Memory B cell (primary cell): ENCODE measurements around the gene TEPSIN.

Experiments used
- ATAC-seq: fragments of 150-1000 bp; cut with Tn5 transposase; 2 replicates; pipeline ENCODE4 v1.10.0; 2021; ENCODE audit warnings: low read depth, mild to moderate bottlenecking, moderate library complexity
- DNase-seq, 2 donors: peaks; one replicate each; pipeline ENCODE4 v3.0.0; 2022; ENCODE audit warnings: low spot score in 2 of 2
- H3K27ac Mint-ChIP-seq: one replicate; pipeline ENCODE4 v1.8.0; 2022; ENCODE audit warnings: mild to moderate bottlenecking, moderate library complexity, mixed read lengths
- H3K27me3 Mint-ChIP-seq: one replicate; pipeline ENCODE4 v1.8.0; 2022; ENCODE audit warnings: mixed read lengths
- H3K36me3 Mint-ChIP-seq: one replicate; pipeline ENCODE4 v1.8.0; 2022; ENCODE audit warnings: mild to moderate bottlenecking, mixed read lengths
- H3K4me1 Mint-ChIP-seq: one replicate; pipeline ENCODE4 v1.8.0; 2022; ENCODE audit warnings: mixed read lengths
- H3K4me3 Mint-ChIP-seq: one replicate; pipeline ENCODE4 v1.8.0; 2022; ENCODE audit warnings: mild to moderate bottlenecking, moderate library complexity, mixed read lengths
- H3K9me3 Mint-ChIP-seq: one replicate; pipeline ENCODE4 v1.8.0; 2022; ENCODE audit warnings: mixed read lengths

The TEPSIN gene

DNA sequence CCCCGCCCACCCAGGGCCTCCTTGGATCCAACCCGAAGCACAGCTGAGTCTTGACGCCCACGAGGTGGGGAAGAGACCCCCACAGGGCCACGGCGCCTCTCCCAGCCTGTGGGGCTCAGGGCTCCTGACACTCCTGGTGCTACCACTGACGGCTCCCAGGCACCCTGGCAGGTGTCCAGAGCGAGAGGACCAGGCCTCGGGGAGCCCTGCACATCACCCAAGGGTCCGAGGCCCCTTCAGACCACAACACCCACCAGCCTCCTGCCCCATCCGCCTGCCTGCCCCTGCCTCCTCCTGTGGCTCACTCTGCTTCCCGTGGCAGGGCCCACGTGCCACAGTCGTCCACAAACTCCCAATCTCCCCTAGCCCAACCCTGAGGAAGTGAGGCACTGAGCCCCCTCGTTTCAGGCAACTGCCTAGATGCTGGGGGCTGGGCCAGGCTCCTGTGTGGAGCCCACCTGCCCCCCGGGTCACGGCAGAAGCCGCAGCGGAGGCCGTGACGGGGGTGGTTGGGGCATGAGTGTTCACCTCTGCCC lies 44.6 kb downstream of the TEPSIN start:
- Mint-ChIP-seq H3K9me3 (no peaks in the 10 kb centered on the region), H3K4me1 (no peaks in the 10 kb centered on the region), H3K4me3 (no peak overlapping the region), H3K27ac (no peak overlapping the region), H3K36me3 (peaks cover 6% of the 10 kb centered on the region), H3K27me3 (no peaks in the 10 kb centered on the region)
- ATAC-seq: no peak
- no peak for DNase-seq

DNA sequence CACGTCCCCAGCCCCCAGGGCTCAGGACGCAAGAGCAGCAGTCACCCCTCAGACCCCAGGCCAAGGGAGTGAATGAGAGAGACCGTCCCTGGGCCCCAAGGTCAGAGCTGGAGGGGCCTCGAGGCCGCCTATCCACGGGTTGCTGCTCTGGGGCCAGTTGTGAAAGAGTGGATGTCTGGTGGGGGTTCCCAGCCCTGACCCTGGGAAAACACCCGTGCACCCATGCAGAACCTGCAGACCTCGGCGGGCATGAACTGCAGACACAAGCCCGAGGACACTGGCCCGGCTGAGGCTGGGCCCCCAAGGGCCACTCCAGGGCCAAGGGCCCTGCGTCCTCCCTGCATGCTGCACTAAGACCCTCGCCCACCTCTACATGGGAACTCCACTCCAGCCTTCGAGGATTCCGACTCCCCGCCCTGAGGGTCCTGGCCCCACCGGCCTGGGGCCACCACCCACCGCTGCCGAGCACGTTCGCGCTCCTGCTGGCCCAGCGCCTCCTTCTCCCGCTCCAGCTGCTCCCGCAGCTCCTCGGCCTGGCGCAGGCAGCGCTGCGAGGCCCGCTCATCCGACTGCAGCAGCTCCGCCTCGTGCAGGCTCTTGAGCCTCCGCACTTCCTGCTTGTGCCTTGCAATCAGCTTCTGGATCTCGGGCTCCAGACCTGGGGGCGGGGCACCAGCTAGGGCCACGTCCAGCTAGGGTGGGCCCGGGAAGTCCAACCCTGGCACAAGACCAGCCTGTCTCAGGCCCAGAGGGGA lies 45.2 kb downstream of the TEPSIN start:
- Mint-ChIP-seq H3K4me1 (no peaks in the 10 kb centered on the region), H3K9me3 (no peaks in the 10 kb centered on the region), H3K27ac (no peak overlapping the region), H3K4me3 (no peak overlapping the region), H3K27me3 (no peaks in the 10 kb centered on the region), H3K36me3 (peaks cover 7% of the 10 kb centered on the region)
- DNase-seq: no peak
- ATAC-seq: peak; percentile 29

GRCh38 chr17:81193051-81193410 lies 45.8 kb downstream of the TEPSIN start:
- Mint-ChIP-seq H3K4me1 (no peaks in the 10 kb centered on the region), H3K9me3 (no peaks in the 10 kb centered on the region), H3K27ac (no peak overlapping the region), H3K4me3 (no peak overlapping the region), H3K27me3 (no peaks in the 10 kb centered on the region), H3K36me3 (peaks cover 3% of the 10 kb centered on the region)
- no peak for ATAC-seq
- DNase-seq: no peak

GRCh38 chr17:81192386-81193050 lies 46.3 kb downstream of the TEPSIN start:
- ATAC-seq (no peak), DNase-seq (no peak)
- Mint-ChIP-seq H3K4me1 (no peaks in the 10 kb centered on the region), H3K36me3 (peaks cover 3% of the 10 kb centered on the region), H3K4me3 (no peak overlapping the region), H3K9me3 (no peaks in the 10 kb centered on the region), H3K27ac (no peak overlapping the region), H3K27me3 (no peaks in the 10 kb centered on the region)

DNA sequence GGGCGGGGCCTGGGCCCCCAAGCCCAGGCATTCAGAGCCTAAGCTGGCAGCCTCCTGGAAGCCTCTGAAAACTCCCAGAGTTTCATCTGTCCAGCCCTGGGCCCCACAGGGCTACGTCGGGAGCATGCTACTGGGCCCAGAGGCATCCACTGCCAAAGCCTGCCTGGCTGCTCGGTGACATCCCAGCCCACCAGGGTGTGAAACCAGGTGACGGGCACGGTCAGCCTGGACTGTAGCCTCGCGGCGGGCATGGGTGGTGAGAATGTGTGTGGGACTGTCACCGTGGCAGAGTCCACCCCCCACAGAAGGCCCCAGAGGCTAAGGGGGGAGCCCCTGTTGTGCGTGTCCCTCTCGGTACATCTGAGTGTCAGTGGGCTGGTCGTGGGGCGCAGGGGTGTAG lies 47.2 kb downstream of the TEPSIN start:
- Mint-ChIP-seq H3K9me3 (no peaks in the 10 kb centered on the region), H3K4me1 (no peaks in the 10 kb centered on the region), H3K27me3 (no peaks in the 10 kb centered on the region), H3K27ac (no peak overlapping the region), H3K36me3 (peaks cover 3% of the 10 kb centered on the region), H3K4me3 (no peak overlapping the region)
- no peak for DNase-seq
- ATAC-seq: no peak

DNA sequence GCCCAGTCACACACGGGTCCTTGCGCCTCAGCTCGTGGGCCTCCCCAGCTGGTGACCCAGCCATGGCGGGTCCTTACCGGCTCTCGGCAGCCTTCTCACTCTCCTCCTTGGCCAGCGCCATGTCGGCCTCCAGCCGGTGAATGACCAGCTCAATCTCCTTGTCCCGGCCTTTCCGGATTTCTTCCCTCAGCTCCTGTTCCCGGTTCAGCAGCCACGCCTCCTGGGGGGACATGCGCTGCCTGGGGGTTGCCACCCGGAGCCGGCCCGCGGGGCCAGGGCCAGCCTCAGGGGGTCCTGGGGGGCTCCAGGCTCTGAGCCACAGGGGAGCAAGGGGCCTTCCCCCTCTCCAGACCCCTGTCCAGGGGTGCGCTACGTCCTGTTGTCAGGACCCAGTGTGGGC lies 47.7 kb downstream of the TEPSIN start:
- no peak overlapping the region for H3K27ac Mint-ChIP-seq
- H3K36me3 Mint-ChIP-seq: peaks cover 3% of the 10 kb centered on the region
- no peaks in the 10 kb centered on the region for H3K9me3 Mint-ChIP-seq
- no peak overlapping the region for H3K4me3 Mint-ChIP-seq
- no peaks in the 10 kb centered on the region for H3K27me3 Mint-ChIP-seq
- DNase-seq: no peak
- H3K4me1 Mint-ChIP-seq: no peaks in the 10 kb centered on the region
- no peak for ATAC-seq

- no peaks in the 10 kb centered on the region for H3K9me3 Mint-ChIP-seq
- H3K36me3 Mint-ChIP-seq: peaks cover 3% of the 10 kb centered on the region
- DNase-seq (no peak), ATAC-seq (no peak)
- no peaks in the 10 kb centered on the region for H3K27me3 Mint-ChIP-seq
- H3K4me1 Mint-ChIP-seq: no peaks in the 10 kb centered on the region
- no peak overlapping the region for H3K27ac Mint-ChIP-seq
- H3K4me3 Mint-ChIP-seq: no peak overlapping the region
Observed at GRCh38 chr17:81190591-81190990, 48.3 kb downstream of the TEPSIN start.

GRCh38 chr17:81189670-81190530 lies 49.0 kb downstream of the TEPSIN start:
- no peak for ATAC-seq
- Mint-ChIP-seq H3K36me3 (peaks cover 3% of the 10 kb centered on the region), H3K4me1 (no peaks in the 10 kb centered on the region), H3K27ac (no peak overlapping the region), H3K27me3 (no peaks in the 10 kb centered on the region), H3K4me3 (no peak overlapping the region), H3K9me3 (no peaks in the 10 kb centered on the region)
- no peak for DNase-seq

- no peak overlapping the region for H3K4me3 Mint-ChIP-seq
- no peak for DNase-seq
- H3K4me1 Mint-ChIP-seq: no peaks in the 10 kb centered on the region
- ATAC-seq: no peak
- peaks cover 4% of the 10 kb centered on the region for H3K27me3 Mint-ChIP-seq
- no peak overlapping the region for H3K27ac Mint-ChIP-seq
- no peaks in the 10 kb centered on the region for H3K9me3 Mint-ChIP-seq
- H3K36me3 Mint-ChIP-seq: peaks cover 2% of the 10 kb centered on the region
Observed at GRCh38 chr17:81189016-81189415, 49.8 kb downstream of the TEPSIN start.

DNA sequence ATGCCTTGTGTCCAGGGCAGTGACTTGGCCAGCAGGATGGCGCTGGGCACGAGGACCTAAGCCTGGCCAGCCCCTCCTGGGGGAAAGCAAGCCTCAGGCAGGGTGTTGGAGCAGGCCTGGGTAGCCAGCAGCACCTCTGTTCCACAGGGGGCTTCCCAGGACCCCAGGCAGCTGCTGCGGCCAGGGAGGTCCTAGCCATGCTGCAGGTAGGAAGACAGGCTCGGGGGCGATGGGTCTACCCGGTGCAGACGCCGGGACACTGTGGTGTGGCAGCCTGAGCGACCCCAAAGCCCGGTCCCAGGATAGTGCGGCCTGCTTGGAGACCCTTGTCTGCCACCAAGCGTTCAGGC lies 50.4 kb downstream of the TEPSIN start:
- no peak overlapping the region for H3K4me3 Mint-ChIP-seq
- no peaks in the 10 kb centered on the region for H3K4me1 Mint-ChIP-seq
- peaks cover 2% of the 10 kb centered on the region for H3K36me3 Mint-ChIP-seq
- H3K27ac Mint-ChIP-seq: no peak overlapping the region
- no peaks in the 10 kb centered on the region for H3K9me3 Mint-ChIP-seq
- ATAC-seq (no peak), DNase-seq (no peak)
- peaks cover 4% of the 10 kb centered on the region for H3K27me3 Mint-ChIP-seq

GRCh38 chr17:81187586-81188490 lies 51.0 kb downstream of the TEPSIN start:
- no peaks in the 10 kb centered on the region for H3K4me1 Mint-ChIP-seq
- ATAC-seq: no peak
- DNase-seq: no peak
- no peaks in the 10 kb centered on the region for H3K9me3 Mint-ChIP-seq
- no peak overlapping the region for H3K27ac Mint-ChIP-seq
- H3K4me3 Mint-ChIP-seq: no peak overlapping the region
- H3K36me3 Mint-ChIP-seq: peaks cover 2% of the 10 kb centered on the region
- peaks cover 5% of the 10 kb centered on the region for H3K27me3 Mint-ChIP-seq

- ATAC-seq (no peak), DNase-seq (no peak)
- Mint-ChIP-seq H3K27me3 (peaks cover 5% of the 10 kb centered on the region), H3K4me1 (no peaks in the 10 kb centered on the region), H3K4me3 (no peak overlapping the region), H3K9me3 (no peaks in the 10 kb centered on the region), H3K27ac (no peak overlapping the region), H3K36me3 (peaks cover 2% of the 10 kb centered on the region)
Observed at GRCh38 chr17:81187120-81187519, 51.7 kb downstream of the TEPSIN start.

DNA sequence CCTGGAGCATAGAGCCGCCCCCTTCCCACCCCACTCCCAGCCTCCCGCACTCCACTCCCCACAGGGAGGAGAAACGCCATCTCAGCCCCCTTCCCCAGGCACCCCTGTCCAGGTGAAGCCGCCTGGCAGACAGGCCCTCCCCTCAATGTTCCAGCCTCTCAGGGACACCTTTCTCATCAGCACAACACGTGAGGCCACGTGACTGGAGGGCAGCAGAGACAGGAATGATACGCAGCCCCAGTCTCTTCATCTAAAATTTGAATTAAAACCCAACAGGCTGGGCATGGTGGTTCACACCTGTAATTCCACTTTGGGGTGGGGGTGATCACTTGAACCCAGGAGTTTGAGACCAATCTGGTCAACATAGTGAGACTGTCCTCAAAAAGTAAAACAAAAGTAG lies 52.7 kb downstream of the TEPSIN start:
- Mint-ChIP-seq H3K27me3 (peaks cover 5% of the 10 kb centered on the region), H3K9me3 (no peaks in the 10 kb centered on the region), H3K36me3 (peaks cover 2% of the 10 kb centered on the region), H3K27ac (no peak overlapping the region), H3K4me3 (no peak overlapping the region), H3K4me1 (no peaks in the 10 kb centered on the region)
- ATAC-seq (no peak), DNase-seq (no peak)
